ENCODE measurements around the gene JARID2.
A peak's percentile ranks its signal among the peaks of the same experiment; 100 is the strongest.

The JARID2 gene

GRCh38 chr6:15508931-15509330 is 263.1 kb downstream of the JARID2 start:
- TF ChIP-seq, protein P1, sequence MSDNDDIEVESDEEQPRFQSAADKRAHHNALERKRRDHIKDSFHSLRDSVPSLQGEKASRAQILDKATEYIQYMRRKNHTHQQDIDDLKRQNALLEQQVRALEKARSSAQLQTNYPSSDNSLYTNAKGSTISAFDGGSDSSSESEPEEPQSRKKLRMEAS (IDR thresholded peaks at IDR 0.05; ENCODE audit: low read depth, low read length), result no peak
- no peak for TF ChIP-seq MYC (IDR thresholded peaks at IDR 0.05; ENCODE audit: low read depth, low read length)
- TF ChIP-seq, protein P2, sequence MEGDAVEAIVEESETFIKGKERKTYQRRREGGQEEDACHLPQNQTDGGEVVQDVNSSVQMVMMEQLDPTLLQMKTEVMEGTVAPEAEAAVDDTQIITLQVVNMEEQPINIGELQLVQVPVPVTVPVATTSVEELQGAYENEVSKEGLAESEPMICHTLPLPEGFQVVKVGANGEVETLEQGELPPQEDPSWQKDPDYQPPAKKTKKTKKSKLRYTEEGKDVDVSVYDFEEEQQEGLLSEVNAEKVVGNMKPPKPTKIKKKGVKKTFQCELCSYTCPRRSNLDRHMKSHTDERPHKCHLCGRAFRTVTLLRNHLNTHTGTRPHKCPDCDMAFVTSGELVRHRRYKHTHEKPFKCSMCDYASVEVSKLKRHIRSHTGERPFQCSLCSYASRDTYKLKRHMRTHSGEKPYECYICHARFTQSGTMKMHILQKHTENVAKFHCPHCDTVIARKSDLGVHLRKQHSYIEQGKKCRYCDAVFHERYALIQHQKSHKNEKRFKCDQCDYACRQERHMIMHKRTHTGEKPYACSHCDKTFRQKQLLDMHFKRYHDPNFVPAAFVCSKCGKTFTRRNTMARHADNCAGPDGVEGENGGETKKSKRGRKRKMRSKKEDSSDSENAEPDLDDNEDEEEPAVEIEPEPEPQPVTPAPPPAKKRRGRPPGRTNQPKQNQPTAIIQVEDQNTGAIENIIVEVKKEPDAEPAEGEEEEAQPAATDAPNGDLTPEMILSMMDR (IDR thresholded peaks at IDR 0.05; ENCODE audit: low read depth, low read length), result no peak
- TF ChIP-seq POLR2A (IDR thresholded peaks at IDR 0.05; ENCODE audit: extremely low read depth, insufficient read length), result no peak
- no peak overlapping the region for H3K4me3 ChIP-seq (ENCODE audit: low read depth, low read length)
- no peak for DNase-seq (ENCODE audit: low read depth)

DNA sequence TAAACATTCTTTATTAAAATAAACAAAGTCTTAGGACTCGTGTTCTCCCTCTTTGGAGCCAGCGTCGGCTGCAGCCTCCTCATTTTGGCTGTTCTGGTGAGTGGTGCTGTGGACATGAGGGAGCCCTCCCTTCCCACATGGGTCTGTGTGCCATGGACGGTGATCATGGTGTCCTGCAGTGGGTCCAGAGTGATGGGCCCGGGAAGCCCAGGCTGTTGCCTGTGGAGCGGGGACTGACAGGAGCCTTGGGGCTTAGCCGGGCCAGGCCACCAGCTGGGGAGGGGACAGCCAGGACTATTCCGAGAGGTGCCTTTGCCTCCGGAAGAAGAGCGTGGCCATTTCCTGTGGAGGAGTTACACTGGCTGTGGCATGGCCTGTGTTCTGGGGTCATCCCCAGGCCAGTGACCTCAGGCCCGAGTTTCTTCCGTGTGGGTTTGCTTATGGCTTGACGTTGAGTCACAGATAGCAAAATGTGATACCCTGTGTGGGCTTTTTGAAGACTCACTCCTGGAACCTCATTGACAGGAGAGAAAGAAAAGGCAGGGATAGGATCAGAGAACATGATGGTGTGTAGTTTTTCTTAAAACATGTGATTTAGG is 263.6 kb downstream of the JARID2 start:
- TF ChIP-seq, protein P1 (IDR thresholded peaks at IDR 0.05; ENCODE audit: low read depth, low read length), result no peak
- no peak for TF ChIP-seq MYC (IDR thresholded peaks at IDR 0.05; ENCODE audit: low read depth, low read length)
- TF ChIP-seq POLR2A (IDR thresholded peaks at IDR 0.05; ENCODE audit: extremely low read depth, insufficient read length), result no peak
- TF ChIP-seq, protein P2 (IDR thresholded peaks at IDR 0.05; ENCODE audit: low read depth, low read length), result no peak
- DNase-seq (ENCODE audit: low read depth), result no peak
- H3K4me3 ChIP-seq (ENCODE audit: low read depth, low read length), result no peak overlapping the region

GRCh38 chr6:15510121-15510520 is 264.3 kb downstream of the JARID2 start:
- H3K4me3 ChIP-seq (ENCODE audit: low read depth, low read length), result no peak overlapping the region
- no peak for TF ChIP-seq MYC (IDR thresholded peaks at IDR 0.05; ENCODE audit: low read depth, low read length)
- TF ChIP-seq POLR2A (IDR thresholded peaks at IDR 0.05; ENCODE audit: extremely low read depth, insufficient read length), result no peak
- TF ChIP-seq, protein P1 (IDR thresholded peaks at IDR 0.05; ENCODE audit: low read depth, low read length), result no peak
- TF ChIP-seq, protein P2 (IDR thresholded peaks at IDR 0.05; ENCODE audit: low read depth, low read length), result no peak
- no peak for DNase-seq (ENCODE audit: low read depth)

- TF ChIP-seq POLR2A (IDR thresholded peaks at IDR 0.05; ENCODE audit: extremely low read depth, insufficient read length), result no peak
- DNase-seq (ENCODE audit: low read depth), result no peak
- no peak overlapping the region for H3K4me3 ChIP-seq (ENCODE audit: low read depth, low read length)
Observed at GRCh38 chr6:15510536-15511247, 264.8 kb downstream of the JARID2 start.

- TF ChIP-seq, protein P2 (IDR thresholded peaks at IDR 0.05; ENCODE audit: low read depth, low read length), result no peak
- DNase-seq (ENCODE audit: low read depth), result no peak
- H3K4me3 ChIP-seq (ENCODE audit: low read depth, low read length), result no peak overlapping the region
Observed at GRCh38 chr6:15511248-15512125, 265.6 kb downstream of the JARID2 start.

DNA sequence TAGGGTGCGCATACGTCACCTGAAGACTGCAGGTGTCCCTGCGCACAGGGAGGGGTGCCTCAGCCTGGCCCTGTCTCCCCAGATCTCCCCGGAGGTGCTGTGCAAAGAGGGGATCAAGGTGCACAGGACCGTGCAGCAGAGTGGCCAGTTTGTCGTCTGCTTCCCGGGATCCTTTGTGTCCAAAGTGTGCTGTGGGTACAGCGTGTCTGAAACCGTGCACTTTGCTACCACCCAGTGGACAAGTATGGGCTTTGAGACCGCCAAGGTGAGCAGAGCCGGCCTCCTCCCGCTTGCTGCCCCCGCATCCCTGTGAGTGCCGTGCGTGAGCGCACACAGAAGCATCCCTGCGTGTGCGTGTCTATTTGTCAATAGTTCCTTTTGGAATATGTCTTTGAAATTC is 266.3 kb downstream of the JARID2 start:
- peak; percentile 39 for DNase-seq (ENCODE audit: low read depth)
- TF ChIP-seq MYC (IDR thresholded peaks at IDR 0.05; ENCODE audit: low read depth, low read length) (no peak), POLR2A (IDR thresholded peaks at IDR 0.05; ENCODE audit: extremely low read depth, insufficient read length) (no peak)
- TF ChIP-seq, protein P1 (IDR thresholded peaks at IDR 0.05; ENCODE audit: low read depth, low read length), result no peak
- TF ChIP-seq, protein P2 (IDR thresholded peaks at IDR 0.05; ENCODE audit: low read depth, low read length), result peak; percentile 12
- H3K4me3 ChIP-seq (ENCODE audit: low read depth, low read length), result no peak overlapping the region

All from NB4 (cell line).